WTC11 (cell line): ENCODE measurements around the gene PHF10. TPM values are rescaled to one million over a fixed set of nuclear protein-coding genes. Genes with fewer than 3 reads are reported as not detected.

Experiments used
- ATAC-seq: fragments of 200-7000 bp; cut with Tn5 transposase; 2 replicates; pipeline ENCODE4 v1.10.0; 2021; ENCODE audit warnings: mild to moderate bottlenecking, moderate library complexity
- CTCF ChIA-PET: fragments of 300-600 bp; sonication (Branson Sonifier 250); formaldehyde crosslinking; loops from one replicate; lab custom pipeline; 2021; ENCODE audit warnings: antibody characterized with exemption; lab: Charles Lee
- POLR2A ChIA-PET: fragments of 350-600 bp; sonication (Branson Sonifier 250); formaldehyde crosslinking; loops from one replicate; lab custom pipeline; 2021; ENCODE audit warnings: antibody characterized with exemption; lab: Charles Lee
- DNase-seq: peaks from one replicate; pipeline ENCODE4 v3.0.0; 2021; ENCODE audit warnings: low spot score
- H3K27ac Mint-ChIP-seq: 2 replicates; pipeline ENCODE4 v1.8.0; 2021; ENCODE audit warnings: mixed read lengths
- H3K27me3 Mint-ChIP-seq: 2 replicates; pipeline ENCODE4 v1.8.0; 2021; ENCODE audit warnings: low read depth, mild to moderate bottlenecking, moderate library complexity, mixed read lengths
- H3K36me3 Mint-ChIP-seq: 2 replicates; pipeline ENCODE4 v1.8.0; 2021; ENCODE audit warnings: mixed read lengths
- H3K4me1 Mint-ChIP-seq: 2 replicates; pipeline ENCODE4 v1.8.0; 2022; ENCODE audit warnings: mixed read lengths
- H3K4me3 Mint-ChIP-seq: 2 replicates; pipeline ENCODE4 v1.8.0; 2021; ENCODE audit warnings: mild to moderate bottlenecking, moderate library complexity, mixed read lengths
- H3K9me3 Mint-ChIP-seq: 2 replicates; pipeline ENCODE4 v1.8.0; 2021; ENCODE audit warnings: mixed read lengths
- AR ChIP-seq: fragments of 250-450 bp; sonication (Bioruptor Pico); IDR thresholded peaks from 2 replicates; pipeline ENCODE4 v1.9.0; 2021; ENCODE audit warnings: mild to moderate bottlenecking
- ATF3 ChIP-seq: sonication (generic); formaldehyde crosslinking; conservative IDR thresholded peaks from 2 replicates; pipeline ENCODE4 v1.8.1; 2022; ENCODE audit warnings: mild to moderate bottlenecking, missing genetic modification reagents
- CDX4 ChIP-seq: fragments of 250-450 bp; sonication (Bioruptor Pico); IDR thresholded peaks from 2 replicates; pipeline ENCODE4 v1.9.0; 2021; ENCODE audit warnings: moderate library complexity, mild to moderate bottlenecking, inconsistent platforms, borderline replicate concordance
- E2F5 ChIP-seq: sonication (generic); formaldehyde crosslinking; IDR thresholded peaks from 2 replicates; pipeline ENCODE4 v1.8.1; 2022; ENCODE audit warnings: mild to moderate bottlenecking, moderate library complexity, missing genetic modification reagents
- EMX1 ChIP-seq: fragments of 250-450 bp; sonication (Bioruptor Pico); IDR thresholded peaks from 2 replicates; pipeline ENCODE4 v1.8.0; 2021; ENCODE audit warnings: mild to moderate bottlenecking
- ETV6 ChIP-seq: sonication (generic); formaldehyde crosslinking; IDR thresholded peaks from 2 replicates; pipeline ENCODE4 v1.8.1; 2022; ENCODE audit warnings: mild to moderate bottlenecking, missing genetic modification reagents
- FOXP4 ChIP-seq: sonication (generic); formaldehyde crosslinking; IDR thresholded peaks from 2 replicates; pipeline ENCODE4 v1.8.0; 2022; ENCODE audit warnings: mild to moderate bottlenecking, missing genetic modification reagents
- IRF1 ChIP-seq: sonication (generic); formaldehyde crosslinking; IDR thresholded peaks from 2 replicates; pipeline ENCODE4 v1.8.0; 2023; ENCODE audit warnings: missing genetic modification reagents
- NFATC4 ChIP-seq: fragments of 250-450 bp; sonication (Bioruptor Pico); IDR thresholded peaks from 2 replicates; pipeline ENCODE4 v1.9.0; 2021; ENCODE audit warnings: mild to moderate bottlenecking
- NR1H2 ChIP-seq: sonication (generic); formaldehyde crosslinking; IDR thresholded peaks from 2 replicates; pipeline ENCODE4 v1.9.0; 2021; ENCODE audit warnings: mild to moderate bottlenecking, moderate library complexity, missing genetic modification reagents
- NR3C1 ChIP-seq: sonication (generic); formaldehyde crosslinking; conservative IDR thresholded peaks from 2 replicates; pipeline ENCODE4 v1.8.1; 2023; ENCODE audit warnings: low read depth, mild to moderate bottlenecking, missing genetic modification reagents
- PRDM15 ChIP-seq: sonication (generic); formaldehyde crosslinking; IDR thresholded peaks from 2 replicates; pipeline ENCODE4 v1.8.0; 2022; ENCODE audit warnings: missing genetic modification reagents
- PREB ChIP-seq: sonication (generic); formaldehyde crosslinking; IDR thresholded peaks from 2 replicates; pipeline ENCODE4 v1.8.1; 2022; ENCODE audit warnings: mild to moderate bottlenecking, missing genetic modification reagents, moderate library complexity, borderline replicate concordance
- RELA ChIP-seq: sonication (generic); formaldehyde crosslinking; IDR thresholded peaks from 2 replicates; pipeline ENCODE4 v1.8.1; 2022; ENCODE audit warnings: missing genetic modification reagents, mild to moderate bottlenecking, borderline replicate concordance
- TEAD1 ChIP-seq: sonication (generic); formaldehyde crosslinking; IDR thresholded peaks from 2 replicates; pipeline ENCODE4 v1.8.0; 2022; ENCODE audit warnings: mild to moderate bottlenecking, missing genetic modification reagents
- ZMAT4 ChIP-seq: fragments of 250-450 bp; sonication (Bioruptor Pico); IDR thresholded peaks from 2 replicates; pipeline ENCODE4 v1.9.0; 2021; ENCODE audit warnings: mild to moderate bottlenecking
- ZNF121 ChIP-seq: sonication (generic); formaldehyde crosslinking; IDR thresholded peaks from 2 replicates; pipeline ENCODE4 v1.8.0; 2023; ENCODE audit warnings: missing genetic modification reagents
- ZNF512 ChIP-seq: sonication (generic); formaldehyde crosslinking; IDR thresholded peaks from 2 replicates; pipeline ENCODE4 v1.8.1; 2022; ENCODE audit warnings: missing genetic modification reagents, borderline replicate concordance
- ZNF671 ChIP-seq: fragments of 250-450 bp; sonication (Bioruptor Pico); IDR thresholded peaks from 2 replicates; pipeline ENCODE4 v1.8.0; 2021; ENCODE audit warnings: mild to moderate bottlenecking
- total RNA-seq: library from RNA; stranded (reverse); gene quantifications from 3 replicates; pipeline ENCODE4 v1.2.3, GENCODE V29; 2021

PHF10 gene
- total RNA-seq, 1 experiment from 2014 or later: 39.3 TPM

GRCh38 chr6:169726049-169726400 is 1.7 kb upstream of the PHF10 start:
- ATAC-seq: no peak
- TF ChIP-seq IRF1 (CRISPR knock-in tag) (no peak), EMX1 (CRISPR knock-in tag) (no peak), E2F5 (CRISPR knock-in tag) (no peak), NR3C1 (no peak), FOXP4 (CRISPR knock-in tag) (no peak), ZNF512 (CRISPR knock-in tag) (no peak), TEAD1 (CRISPR knock-in tag) (no peak), RELA (CRISPR knock-in tag) (no peak), CDX4 (CRISPR knock-in tag) (no peak), PRDM15 (CRISPR knock-in tag) (no peak), ZNF121 (CRISPR knock-in tag) (no peak), NFATC4 (no peak), NR1H2 (CRISPR knock-in tag) (no peak), AR (CRISPR knock-in tag) (no peak), ETV6 (CRISPR knock-in tag) (no peak), ZMAT4 (no peak), ZNF671 (no peak), PREB (CRISPR knock-in tag) (no peak), ATF3 (CRISPR knock-in tag) (no peak)
- no peak for DNase-seq
- Mint-ChIP-seq H3K36me3 (no peaks in the 10 kb centered on the region), H3K27me3 (peaks cover 8% of the 10 kb centered on the region), H3K4me1 (peaks cover 35% of the 10 kb centered on the region), H3K4me3 (peak overlapping the region; percentile 81), H3K27ac (peak overlapping the region; percentile 57; the same call in 1 of the 2 replicates), H3K9me3 (no peaks in the 10 kb centered on the region)
- POLR2A ChIA-PET: interaction anchor here (1.2 to 2.4 kb wide), 2 partner anchors 25 to 26 kb away, joined by 6 to 14 read pairs; partner anchors contain the start of genes C6orf120, DYNLT2, ERMARD and WDR27
- CTCF ChIA-PET: interaction anchor here (1.0 kb wide), 1 partner anchor 29 kb away, joined by 3 read pairs; no protein-coding TSS in a partner anchor
